ENCODE data around the gene S100A6.
A peak's percentile ranks its signal among the peaks of the same experiment; 100 is the strongest.

The S100A6 gene

DNA sequence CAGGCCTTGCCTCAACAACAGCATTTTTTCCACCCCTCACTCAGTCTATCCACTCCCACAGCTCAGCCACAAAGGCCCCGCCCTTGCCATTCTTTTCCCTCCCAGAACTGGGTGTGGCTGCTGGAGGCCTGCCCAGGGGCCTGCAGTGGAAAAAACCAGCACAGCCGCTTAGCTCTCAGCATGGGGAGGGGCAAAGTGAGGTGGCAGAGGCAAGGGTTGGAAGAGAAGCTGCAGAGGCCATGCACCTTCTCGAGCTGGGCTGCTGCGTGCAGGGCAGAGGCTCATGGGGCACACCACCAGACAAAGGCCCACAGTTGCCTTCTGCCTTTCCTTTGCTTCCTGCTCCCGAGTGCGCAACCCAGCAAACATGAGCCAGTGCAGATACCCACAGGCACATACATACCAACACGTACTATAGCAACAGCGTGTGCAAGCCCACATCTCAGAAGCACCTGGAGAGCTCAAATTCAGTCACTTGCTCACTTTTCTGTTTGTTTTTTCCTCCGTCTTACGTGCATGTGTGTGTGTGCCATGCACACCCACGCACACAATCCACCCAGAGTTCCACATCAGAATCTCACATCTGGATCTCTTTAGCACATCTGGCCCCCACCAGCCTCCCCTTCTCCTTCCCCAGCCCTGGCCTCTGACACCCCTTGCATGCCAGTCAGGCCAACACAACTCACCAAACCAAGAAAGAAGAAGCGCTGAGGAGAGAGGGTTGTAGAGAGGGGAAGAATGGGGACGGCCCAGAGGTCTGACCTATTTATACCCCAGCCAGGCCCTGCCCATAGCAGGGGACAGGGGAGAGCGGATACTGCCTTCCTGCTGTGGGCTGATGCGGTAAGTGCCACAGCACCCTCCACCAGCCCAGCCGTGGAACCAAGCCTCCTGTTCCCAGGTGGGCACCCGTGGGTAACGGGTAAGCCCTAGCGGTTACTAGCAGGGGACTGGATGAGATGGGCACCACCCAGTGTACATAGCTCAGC lies 9.6 kb upstream of the S100A6 start, which contains the start of gene S100A4:
Gene S100A4, minus strand, starts transcription at position 740 of the 989 bp plus-strand sequence. CDS start 1,012 bp downstream, outside the sequence.
- DNase-seq (ENCODE audit: low spot score), result peak; percentile 91

DNA sequence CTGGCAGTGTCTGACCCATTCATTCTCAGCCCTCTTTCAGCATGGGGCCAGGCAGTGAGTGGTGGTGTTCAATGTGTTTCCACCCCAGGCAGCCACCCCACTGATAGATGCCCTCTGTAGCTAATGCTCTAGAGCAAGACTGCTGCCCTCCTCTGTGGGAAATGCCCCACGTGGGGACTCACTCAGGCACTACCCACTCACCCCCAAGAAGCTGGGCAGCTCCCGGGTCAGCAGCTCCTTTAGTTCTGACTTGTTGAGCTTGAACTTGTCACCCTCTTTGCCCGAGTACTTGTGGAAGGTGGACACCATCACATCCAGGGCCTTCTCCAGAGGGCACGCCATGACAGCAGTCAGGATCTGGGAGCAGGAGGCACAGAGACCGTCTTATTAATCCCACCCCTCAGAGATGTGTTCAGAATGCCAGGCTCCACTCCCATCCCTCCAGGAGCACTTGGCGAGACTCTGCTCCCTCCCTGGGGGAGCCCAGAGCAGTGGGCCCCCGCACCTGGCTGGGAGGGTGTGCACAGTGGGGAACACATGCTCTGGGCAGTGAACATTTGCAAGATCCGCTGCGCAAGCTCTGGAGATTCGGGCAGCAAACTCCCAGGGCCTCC lies 8.8 kb upstream of the S100A6 start:
- DNase-seq (ENCODE audit: low spot score), result no peak

DNA sequence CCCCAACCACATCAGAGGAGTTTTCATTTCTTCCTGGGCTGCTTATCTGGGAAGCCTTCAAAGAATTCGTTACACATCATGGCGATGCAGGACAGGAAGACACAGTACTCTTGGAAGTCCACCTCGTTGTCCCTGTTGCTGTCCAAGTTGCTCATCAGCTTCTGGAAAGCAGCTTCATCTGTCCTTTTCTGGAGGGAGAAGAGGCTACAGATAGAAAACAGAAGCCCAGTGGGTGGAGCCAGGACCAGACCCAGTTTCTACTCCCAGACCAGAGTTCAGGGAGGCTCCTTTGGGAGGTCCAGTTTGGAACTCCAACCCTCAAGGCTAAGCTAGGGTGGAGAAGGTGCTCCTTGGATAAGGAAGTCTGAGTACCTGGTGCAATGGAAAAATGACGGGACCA lies 7.9 kb upstream of the S100A6 start:
- no peak for DNase-seq (ENCODE audit: low spot score)

DNA sequence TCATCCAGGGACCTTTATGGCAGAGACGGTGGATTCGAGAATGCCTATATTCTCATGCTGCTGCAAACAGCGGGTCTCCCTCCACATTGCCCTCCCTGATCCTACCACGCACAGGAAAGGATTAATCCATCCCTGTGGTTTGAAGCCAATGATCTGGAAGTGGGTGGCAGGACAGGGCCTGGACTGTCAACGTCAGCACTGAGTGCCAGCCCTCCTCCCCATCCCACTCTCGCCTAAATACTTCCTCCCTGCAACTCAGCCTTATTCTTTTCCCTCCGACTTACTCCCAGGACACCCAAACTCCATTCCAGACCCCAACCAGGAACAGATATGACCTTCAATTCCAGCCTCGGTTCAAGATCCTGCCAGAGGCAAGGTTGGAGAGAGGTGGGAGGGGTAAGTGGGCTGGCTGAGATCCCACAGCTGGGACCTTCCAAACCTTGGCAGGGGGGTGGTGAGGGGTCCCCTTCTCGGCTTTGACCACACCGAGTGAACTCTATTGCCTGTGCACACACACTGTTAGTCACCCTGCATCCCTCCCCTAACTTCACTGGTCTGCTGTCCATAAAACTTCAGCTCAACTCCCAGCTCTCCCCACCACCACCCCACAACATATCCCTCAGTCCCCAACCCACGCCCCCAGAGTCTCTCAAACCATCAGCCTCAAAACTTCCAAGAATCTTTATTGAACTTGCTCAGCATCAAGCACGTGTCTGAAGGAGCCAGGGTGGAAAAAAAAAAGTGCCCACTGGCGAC lies 7.3 kb upstream of the S100A6 start:
- no peak for DNase-seq (ENCODE audit: low spot score)

DNA sequence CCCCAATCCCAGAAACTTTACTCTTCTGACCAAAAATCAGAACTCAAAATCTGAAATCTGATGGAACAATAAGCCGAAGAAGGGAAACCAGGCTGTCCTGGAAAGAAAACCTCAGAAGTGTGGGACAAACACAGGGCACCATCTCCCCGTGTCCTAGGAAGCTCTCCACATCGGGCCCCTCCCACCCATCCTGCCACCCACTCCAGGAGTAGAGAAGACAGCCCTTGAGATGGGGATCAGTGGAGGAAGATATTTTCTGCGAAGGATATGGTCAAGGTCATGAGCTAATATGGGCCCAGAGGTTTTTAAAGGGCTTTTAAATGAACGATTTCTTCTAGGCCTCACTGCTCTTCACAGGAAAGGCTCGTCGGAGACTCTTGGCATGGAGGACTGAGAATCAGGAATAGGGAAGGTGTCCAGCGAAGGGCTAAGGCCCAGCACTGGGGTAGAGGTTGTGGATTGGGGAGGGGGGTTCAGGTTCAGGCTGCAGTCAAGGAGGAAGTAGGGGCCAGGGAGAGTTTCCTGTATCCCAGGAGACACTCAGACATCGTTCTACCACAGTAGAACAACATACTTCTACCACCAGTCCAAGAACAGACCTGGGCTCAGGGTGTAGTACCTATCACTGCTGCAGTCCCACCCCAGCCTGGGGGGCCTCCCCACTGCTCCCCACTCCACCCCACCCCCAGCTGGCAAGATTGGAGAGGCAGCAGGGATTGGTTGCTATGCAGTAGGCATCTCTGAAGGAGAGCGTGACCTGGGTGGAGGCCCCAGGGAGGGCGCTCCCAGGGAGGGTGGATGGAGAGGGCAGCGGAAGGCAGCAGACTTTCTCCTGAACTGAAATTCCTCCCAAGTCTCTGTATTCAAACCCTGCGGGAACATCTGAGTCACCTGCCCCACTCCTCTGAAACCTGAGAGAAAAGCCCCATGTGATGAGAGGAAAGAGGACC lies 6.1 kb upstream of the S100A6 start:
- no peak for DNase-seq (ENCODE audit: low spot score)

- DNase-seq (ENCODE audit: low spot score), result peak; percentile 91
Measured at GRCh38 chr1:153540394-153541361, 4.9 kb upstream of the S100A6 start, which contains the start of gene S100A5. Gene S100A5, minus strand, starts transcription at chr1:153540934. Its CDS starts 743 bp downstream, at chr1:153540191.

DNA sequence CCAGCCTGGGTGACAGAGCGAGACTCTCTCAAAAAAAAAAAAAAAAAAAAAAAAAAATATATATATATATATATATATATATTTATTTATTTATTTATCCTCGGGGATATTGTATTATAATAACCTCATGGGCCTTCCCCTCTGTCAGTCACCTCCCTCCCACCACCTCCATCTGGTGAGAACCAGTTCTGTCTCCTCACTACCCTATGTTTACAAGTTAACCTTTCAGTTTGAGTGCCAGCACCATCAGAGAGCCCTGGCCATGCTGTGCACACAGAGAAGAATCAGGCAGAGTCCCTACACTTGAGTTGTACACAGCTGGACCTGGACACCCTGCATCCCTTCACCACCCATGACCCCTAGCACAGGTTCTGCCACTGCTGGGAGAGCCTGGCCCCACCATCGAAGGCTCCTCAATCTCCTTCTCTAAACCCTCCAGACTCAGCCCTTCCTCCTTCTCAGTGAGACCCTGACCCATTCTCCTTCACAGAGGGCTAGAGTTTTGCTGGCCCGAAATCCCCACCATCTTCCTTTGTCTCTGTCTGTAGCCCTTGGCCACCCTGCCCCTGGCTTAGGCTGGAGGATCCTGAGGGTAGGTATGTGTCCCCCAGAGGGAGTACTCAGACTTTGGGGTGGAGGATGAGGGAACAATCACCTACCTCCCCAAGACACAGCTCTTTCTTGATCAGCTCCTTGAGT lies 3.8 kb upstream of the S100A6 start:
- no peak for DNase-seq (ENCODE audit: low spot score)

DNA sequence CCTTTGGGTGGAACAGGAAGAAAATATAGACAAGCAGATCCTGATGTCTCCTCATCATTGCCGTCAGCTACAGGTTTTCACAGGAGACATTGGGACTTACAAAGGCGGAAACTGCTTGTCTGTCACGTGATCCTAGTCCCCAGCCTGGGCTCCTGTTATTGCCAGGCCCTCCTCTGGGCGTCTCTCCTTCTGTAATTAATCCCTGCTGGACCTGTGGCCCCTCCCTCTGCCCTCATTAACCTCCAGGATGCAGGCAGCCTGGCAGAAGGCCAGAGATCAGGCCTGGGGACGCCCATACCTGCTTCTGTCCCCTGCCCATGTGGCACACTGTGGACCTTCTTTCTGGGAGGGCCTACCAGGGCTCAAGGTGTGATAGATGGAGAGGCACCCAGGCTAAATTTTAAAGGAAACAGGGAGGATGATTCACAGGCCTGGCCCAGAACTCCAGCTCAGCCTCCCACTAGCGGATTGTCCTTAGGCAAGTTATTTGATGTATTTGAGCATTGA lies 2.6 kb upstream of the S100A6 start:
- DNase-seq (ENCODE audit: low spot score), result peak; percentile 60

GRCh38 chr1:153537376-153537730 lies 1.6 kb upstream of the S100A6 start:
- DNase-seq (ENCODE audit: low spot score), result no peak

- peak; percentile 58 for DNase-seq (ENCODE audit: low spot score)
Measured at GRCh38 chr1:153536671-153537375, 1.0 kb upstream of the S100A6 start.

- DNase-seq (ENCODE audit: low spot score), result peak; percentile 97
Measured at GRCh38 chr1:153536012-153536670, 350 bp upstream of the S100A6 start.

GRCh38 chr1:153534925-153535241 lies 908 bp downstream of the S100A6 start:
- no peak for DNase-seq (ENCODE audit: low spot score)

DNA sequence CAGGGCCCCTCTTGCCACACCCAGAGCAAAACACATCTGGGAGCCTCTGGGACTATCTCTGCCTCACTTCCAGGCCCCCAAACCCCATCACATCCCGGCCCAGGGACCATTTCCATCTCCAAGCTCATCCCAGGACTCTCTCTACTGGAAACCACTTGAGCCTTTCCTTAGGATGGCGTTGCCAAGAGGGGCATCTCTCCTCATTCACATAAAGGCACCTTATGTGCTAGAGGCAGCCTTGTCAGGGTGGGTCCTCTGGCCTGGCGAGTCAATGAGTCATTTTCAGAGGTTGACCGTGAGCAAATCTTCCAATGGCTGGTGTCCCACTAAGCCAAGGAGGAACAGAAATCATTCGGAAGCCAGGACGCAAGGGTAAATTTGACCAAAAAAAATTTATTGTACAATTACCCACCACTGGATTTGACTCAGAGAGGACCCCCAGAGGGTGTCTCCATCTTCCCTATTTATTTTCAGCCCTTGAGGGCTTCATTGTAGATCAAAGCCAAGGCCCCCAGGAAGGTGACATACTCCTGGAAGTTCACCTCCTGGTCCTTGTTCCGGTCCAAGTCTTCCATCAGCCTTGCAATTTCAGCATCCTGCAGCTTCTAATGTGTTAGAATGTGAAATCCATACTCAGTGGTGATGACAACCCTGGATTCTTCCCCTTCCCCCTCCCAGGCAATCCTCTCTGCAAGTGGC lies 1.4 kb downstream of the S100A6 start:
- DNase-seq (ENCODE audit: low spot score), result peak; percentile 55

DNA sequence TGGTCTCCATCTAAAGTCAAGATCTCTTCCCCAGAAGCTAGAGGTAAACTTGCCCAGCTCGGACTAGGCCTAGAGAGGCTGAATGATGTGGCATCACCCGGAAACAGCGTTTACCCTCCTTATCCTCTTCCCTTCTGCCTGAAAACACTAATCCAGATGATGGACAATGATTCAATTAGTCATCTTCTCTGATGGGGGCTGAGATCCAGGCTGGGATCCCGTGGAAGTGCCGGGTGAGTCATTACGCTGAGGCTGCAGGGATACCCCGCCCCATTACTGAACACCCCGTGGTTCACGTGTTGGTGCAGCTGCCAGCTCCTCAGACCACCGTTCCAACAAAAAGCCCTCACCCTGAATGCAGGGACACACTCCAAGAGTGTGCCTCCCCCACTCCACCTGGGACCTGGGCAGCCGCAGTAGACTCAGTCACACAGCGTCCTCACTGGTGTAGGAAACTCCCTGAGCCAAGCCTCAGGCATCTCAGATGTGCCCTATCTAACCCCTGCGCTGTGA lies 2.0 kb downstream of the S100A6 start:
- DNase-seq (ENCODE audit: low spot score), result peak; percentile 95

DNA sequence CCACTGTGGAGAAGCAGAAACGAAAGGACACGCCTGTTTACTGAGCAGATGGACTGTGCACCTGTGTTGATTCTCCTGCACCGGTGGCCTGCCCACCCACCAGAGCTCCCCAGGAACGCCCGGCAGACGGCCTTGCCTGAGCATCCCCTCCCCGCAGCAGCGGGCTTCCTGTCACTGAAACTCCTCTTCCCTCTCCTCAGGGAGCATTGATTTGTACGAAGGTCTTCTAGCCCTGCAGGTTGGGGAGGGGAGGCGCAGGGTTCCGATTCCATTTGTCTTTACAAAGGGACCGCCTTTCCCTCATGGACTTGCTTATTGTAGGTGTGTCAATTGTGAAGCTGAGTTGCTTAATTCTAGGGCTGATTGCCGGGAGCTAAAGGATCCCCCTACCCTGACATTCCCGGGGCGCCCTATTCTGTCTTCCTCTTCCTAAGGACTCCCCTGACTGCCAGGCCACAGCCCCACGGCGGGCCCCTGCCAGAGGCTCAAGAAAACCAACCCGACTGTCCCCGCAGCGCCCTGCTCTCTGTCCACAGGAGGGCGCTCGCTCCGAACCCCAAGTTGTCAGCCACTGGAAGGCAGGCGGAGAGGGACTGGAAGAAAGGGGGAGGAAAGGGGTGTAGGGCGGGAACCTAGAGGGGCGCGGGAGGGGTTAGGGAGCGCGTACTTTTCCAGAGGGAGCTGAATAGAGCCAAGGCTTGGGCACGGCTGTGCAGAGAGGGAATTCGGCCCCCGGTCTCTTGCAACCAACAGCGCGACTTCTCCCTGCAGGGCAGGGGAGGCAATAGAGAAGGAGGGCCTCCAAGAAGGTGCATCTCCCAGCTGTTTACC lies 2.8 kb downstream of the S100A6 start:
- peak; percentile 84 for DNase-seq (ENCODE audit: low spot score)

- DNase-seq (ENCODE audit: low spot score), result peak; percentile 46
Measured at GRCh38 chr1:153532181-153532580, 3.6 kb downstream of the S100A6 start.
